Lower leg skin (tissue), 3 donors: ENCODE results near the gene BEND5.

ENCODE experiments used
- POLR2A ChIP-seq, 2 donors: fragments of 450-650 bp; IDR thresholded peaks; one replicate each; pipeline ENCODE4 v1.6.1; 2016 to 2017; ENCODE audit warnings: antibody characterized with exemption in 2 of 2, mild to moderate bottlenecking in 1 of 2, moderate library complexity in 1 of 2
- TF ChIP-seq, protein P1 (sequence below), 3 donors: fragments of 450-650 bp; IDR thresholded peaks; one replicate each; pipeline ENCODE4 v1.5.1; 2016; ENCODE audit warnings: antibody characterized with exemption in 3 of 3, mild to moderate bottlenecking in 3 of 3, moderate library complexity in 2 of 3

DNA sequence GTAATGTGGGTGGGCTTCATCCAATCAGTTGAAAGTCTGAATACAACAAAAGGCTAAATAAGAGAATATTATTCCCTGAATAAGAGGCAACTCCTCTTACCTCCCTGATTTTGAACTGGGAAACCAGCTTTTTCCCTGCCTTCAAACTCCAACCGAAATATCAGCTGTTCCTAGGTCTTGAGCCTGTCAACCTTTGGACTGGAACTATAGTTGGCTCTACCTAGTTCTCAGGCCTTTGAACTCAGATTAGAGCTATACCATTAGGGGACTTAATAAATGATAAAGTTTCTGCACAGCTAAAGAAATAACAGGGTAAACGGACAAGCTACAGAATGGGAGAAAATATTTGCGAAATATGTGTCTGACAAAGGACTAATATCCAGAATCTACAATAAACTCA is 43.8 kb upstream of the BEND5 start:
- TF ChIP-seq, protein P1, sequence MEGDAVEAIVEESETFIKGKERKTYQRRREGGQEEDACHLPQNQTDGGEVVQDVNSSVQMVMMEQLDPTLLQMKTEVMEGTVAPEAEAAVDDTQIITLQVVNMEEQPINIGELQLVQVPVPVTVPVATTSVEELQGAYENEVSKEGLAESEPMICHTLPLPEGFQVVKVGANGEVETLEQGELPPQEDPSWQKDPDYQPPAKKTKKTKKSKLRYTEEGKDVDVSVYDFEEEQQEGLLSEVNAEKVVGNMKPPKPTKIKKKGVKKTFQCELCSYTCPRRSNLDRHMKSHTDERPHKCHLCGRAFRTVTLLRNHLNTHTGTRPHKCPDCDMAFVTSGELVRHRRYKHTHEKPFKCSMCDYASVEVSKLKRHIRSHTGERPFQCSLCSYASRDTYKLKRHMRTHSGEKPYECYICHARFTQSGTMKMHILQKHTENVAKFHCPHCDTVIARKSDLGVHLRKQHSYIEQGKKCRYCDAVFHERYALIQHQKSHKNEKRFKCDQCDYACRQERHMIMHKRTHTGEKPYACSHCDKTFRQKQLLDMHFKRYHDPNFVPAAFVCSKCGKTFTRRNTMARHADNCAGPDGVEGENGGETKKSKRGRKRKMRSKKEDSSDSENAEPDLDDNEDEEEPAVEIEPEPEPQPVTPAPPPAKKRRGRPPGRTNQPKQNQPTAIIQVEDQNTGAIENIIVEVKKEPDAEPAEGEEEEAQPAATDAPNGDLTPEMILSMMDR (IDR thresholded peaks at IDR 0.05), result no peak
- TF ChIP-seq POLR2A (IDR thresholded peaks at IDR 0.05), result no peak
